Activated T-cell treated with anti-CD3 and anti-CD28 coated beads, Interleukin-2, amount 50 U/mL, for 72 hours (primary cell): ENCODE results near the gene SLC4A4. TPM values are rescaled to one million over a fixed set of nuclear protein-coding genes. Genes with fewer than 3 reads are reported as not detected.

ENCODE experiments used
- ATAC-seq, 2 donors: fragments of 150-1000 bp; cut with Tn5 transposase; replicated peaks in 1 of 2; 2 replicates each; pipeline ENCODE4 v1.10.0; 2021; ENCODE audit warnings: moderate library complexity in 2 of 2, mild to moderate bottlenecking in 1 of 2
- DNase-seq, 2 donors: peaks; one replicate each; pipeline ENCODE4 v3.0.0; 2021 to 2022; ENCODE audit warnings: mixed read lengths in 1 of 2
- H3K27ac Mint-ChIP-seq: one replicate; pipeline ENCODE4 v1.8.0; 2022; ENCODE audit warnings: mild to moderate bottlenecking, moderate library complexity, mixed read lengths
- H3K27me3 Mint-ChIP-seq: one replicate; pipeline ENCODE4 v1.8.0; 2022; ENCODE audit warnings: low read depth, mixed read lengths
- H3K36me3 Mint-ChIP-seq, 2 donors: one replicate each; pipeline ENCODE4 v1.8.0; 2022; ENCODE audit warnings: mixed read lengths in 2 of 2, mild to moderate bottlenecking in 1 of 2; ENCODE audit not compliant: insufficient read depth in 2 of 2
- H3K4me1 Mint-ChIP-seq: one replicate; pipeline ENCODE4 v1.8.0; 2022; ENCODE audit warnings: low read depth, mixed read lengths
- H3K4me3 Mint-ChIP-seq, 2 donors: one replicate each; pipeline ENCODE4 v1.8.0; 2022; ENCODE audit warnings: mild to moderate bottlenecking in 2 of 2, mixed read lengths in 2 of 2, moderate library complexity in 2 of 2
- H3K9me3 Mint-ChIP-seq, 2 donors: one replicate each; pipeline ENCODE4 v1.8.0; 2022; ENCODE audit warnings: mixed read lengths in 2 of 2
- total RNA-seq, 2 donors: library from RNA; stranded (reverse); gene quantifications; one replicate each; pipeline ENCODE4 v1.2.3, GENCODE V29; 2022

Gene SLC4A4
- total RNA-seq, 2 donors from 2014 or later, result 0.26 to 0.46 TPM

GRCh38 chr4:71441186-71442169 is 102.7 kb downstream of the SLC4A4 start:
- no peaks in the 10 kb centered on the region for H3K4me1 Mint-ChIP-seq
- no peak overlapping the region for H3K4me3 Mint-ChIP-seq
- DNase-seq (no peak), ATAC-seq (no peak)
- no peaks in the 10 kb centered on the region for H3K27me3 Mint-ChIP-seq
- peaks cover 0 to 5% of the 10 kb centered on the region in 2 donors for H3K9me3 Mint-ChIP-seq
- H3K36me3 Mint-ChIP-seq, result no peaks in the 10 kb centered on the region
- no peak overlapping the region for H3K27ac Mint-ChIP-seq

GRCh38 chr4:71442336-71442735 is 103.5 kb downstream of the SLC4A4 start:
- peaks cover 0 to 5% of the 10 kb centered on the region in 2 donors for H3K9me3 Mint-ChIP-seq
- no peak overlapping the region for H3K27ac Mint-ChIP-seq
- H3K27me3 Mint-ChIP-seq, result no peaks in the 10 kb centered on the region
- no peak for ATAC-seq
- H3K36me3 Mint-ChIP-seq, result no peaks in the 10 kb centered on the region
- H3K4me3 Mint-ChIP-seq, result no peak overlapping the region
- no peak for DNase-seq
- H3K4me1 Mint-ChIP-seq, result no peaks in the 10 kb centered on the region

- Mint-ChIP-seq H3K27ac (no peak overlapping the region), H3K4me3 (no peak overlapping the region), H3K27me3 (no peaks in the 10 kb centered on the region), H3K9me3 (peaks cover 0 to 4% of the 10 kb centered on the region in 2 donors), H3K36me3 (no peaks in the 10 kb centered on the region), H3K4me1 (no peaks in the 10 kb centered on the region)
- no peak for ATAC-seq
- no peak for DNase-seq
Observed at GRCh38 chr4:71444395-71444794, 105.6 kb downstream of the SLC4A4 start.

GRCh38 chr4:71445811-71446210 is 107.0 kb downstream of the SLC4A4 start:
- no peak overlapping the region for H3K27ac Mint-ChIP-seq

DNA sequence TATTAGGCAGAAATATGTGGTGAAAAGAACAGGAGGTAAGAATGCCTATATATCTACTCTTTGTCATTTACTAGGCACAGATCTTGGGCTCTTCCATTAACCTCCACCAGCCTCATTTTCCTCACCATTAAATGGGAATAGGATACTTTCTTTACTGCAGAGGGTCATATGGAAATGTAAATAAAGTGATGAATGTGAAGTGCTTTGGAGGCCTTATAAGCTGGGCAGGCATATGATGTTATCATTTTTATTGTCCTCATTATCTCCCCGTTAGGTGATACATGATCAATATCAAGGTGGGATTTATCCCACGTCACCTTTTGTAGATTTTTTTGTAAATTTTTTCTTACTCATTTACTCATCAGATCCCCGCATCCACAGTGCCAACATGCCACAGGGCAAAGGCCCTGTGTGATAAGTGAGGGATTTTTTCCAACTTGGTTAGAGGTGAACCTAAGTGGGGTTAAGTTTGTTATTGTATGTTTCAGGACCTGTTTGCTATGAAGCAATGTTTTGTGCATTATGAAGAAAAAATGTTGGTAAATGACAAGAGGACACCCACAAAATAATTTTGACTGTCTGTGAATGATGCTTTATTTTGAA is 107.8 kb downstream of the SLC4A4 start:
- no peaks in the 10 kb centered on the region for H3K36me3 Mint-ChIP-seq
- no peak overlapping the region for H3K27ac Mint-ChIP-seq
- ATAC-seq, result no peak
- no peaks in the 10 kb centered on the region for H3K4me1 Mint-ChIP-seq
- H3K27me3 Mint-ChIP-seq, result no peaks in the 10 kb centered on the region
- no peak for DNase-seq
- H3K4me3 Mint-ChIP-seq, result no peak overlapping the region
- no peaks in the 10 kb centered on the region for H3K9me3 Mint-ChIP-seq

More at GRCh38 chr4:71445811-71446210, 107.0 kb downstream of the SLC4A4 start:
- Mint-ChIP-seq H3K27me3 (no peaks in the 10 kb centered on the region), H3K36me3 (no peaks in the 10 kb centered on the region), H3K4me3 (no peak overlapping the region), H3K9me3 (no peaks in the 10 kb centered on the region), H3K4me1 (no peaks in the 10 kb centered on the region)
- DNase-seq (no peak), ATAC-seq (no peak)

DNA sequence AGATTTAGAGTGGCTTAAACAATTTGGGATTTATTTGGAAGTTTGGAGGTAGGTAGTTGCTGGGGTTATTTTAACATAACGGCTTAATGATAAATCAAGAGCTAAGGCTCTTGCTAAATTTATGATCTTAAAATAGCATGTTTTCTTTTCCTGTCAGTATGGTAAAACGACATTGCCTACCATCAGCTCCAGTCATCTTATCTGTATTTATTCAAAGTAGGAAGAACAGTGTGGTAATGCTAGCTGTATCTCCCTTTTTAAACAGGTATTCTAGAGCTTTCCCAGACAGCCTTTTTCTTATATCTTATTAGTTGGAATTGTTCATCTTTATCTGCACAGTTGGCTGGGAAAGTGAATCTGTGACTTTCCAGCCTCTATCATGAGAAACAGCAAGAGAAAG is 110.2 kb downstream of the SLC4A4 start:
- DNase-seq (no peak), ATAC-seq (no peak)
- Mint-ChIP-seq H3K36me3 (no peaks in the 10 kb centered on the region), H3K27me3 (no peaks in the 10 kb centered on the region), H3K4me1 (no peaks in the 10 kb centered on the region), H3K4me3 (no peak overlapping the region), H3K9me3 (no peaks in the 10 kb centered on the region), H3K27ac (no peak overlapping the region)

- no peaks in the 10 kb centered on the region for H3K9me3 Mint-ChIP-seq
- DNase-seq, result no peak
- no peak for ATAC-seq
- H3K27me3 Mint-ChIP-seq, result no peaks in the 10 kb centered on the region
- no peaks in the 10 kb centered on the region for H3K4me1 Mint-ChIP-seq
- H3K27ac Mint-ChIP-seq, result no peak overlapping the region
- no peaks in the 10 kb centered on the region for H3K36me3 Mint-ChIP-seq
- H3K4me3 Mint-ChIP-seq, result no peak overlapping the region
Observed at GRCh38 chr4:71449878-71450277, 111.1 kb downstream of the SLC4A4 start.

GRCh38 chr4:71453531-71453930 is 114.7 kb downstream of the SLC4A4 start:
- DNase-seq, result no peak
- Mint-ChIP-seq H3K36me3 (no peaks in the 10 kb centered on the region), H3K27ac (no peak overlapping the region), H3K27me3 (no peaks in the 10 kb centered on the region), H3K9me3 (no peaks in the 10 kb centered on the region), H3K4me3 (no peak overlapping the region), H3K4me1 (no peaks in the 10 kb centered on the region)
- ATAC-seq, result no peak

DNA sequence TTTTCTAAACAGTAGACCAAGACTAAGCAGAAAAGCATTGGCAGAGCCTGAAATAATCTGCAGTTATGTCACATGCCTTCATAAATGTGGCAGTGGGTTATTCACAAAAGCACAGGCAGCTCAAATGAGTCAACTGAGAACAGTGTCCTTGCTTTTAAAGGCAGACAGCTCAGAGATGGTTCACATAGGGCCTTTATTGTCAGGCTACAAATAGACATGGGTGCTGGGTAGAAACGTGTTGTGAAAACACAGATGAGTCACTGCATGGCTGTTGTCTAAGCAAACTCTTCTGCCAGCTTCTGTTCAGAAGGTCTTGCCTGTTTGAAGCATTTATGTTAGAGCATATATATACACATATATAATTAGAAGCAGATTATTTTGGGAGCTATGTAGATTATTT is 118.0 kb downstream of the SLC4A4 start:
- Mint-ChIP-seq H3K27me3 (no peaks in the 10 kb centered on the region), H3K36me3 (no peaks in the 10 kb centered on the region), H3K9me3 (no peaks in the 10 kb centered on the region), H3K27ac (no peak overlapping the region), H3K4me1 (no peaks in the 10 kb centered on the region), H3K4me3 (no peak overlapping the region)
- ATAC-seq, result no peak
- DNase-seq, result no peak

- Mint-ChIP-seq H3K9me3 (no peaks in the 10 kb centered on the region), H3K27ac (no peak overlapping the region), H3K4me1 (no peaks in the 10 kb centered on the region), H3K27me3 (no peaks in the 10 kb centered on the region), H3K36me3 (no peaks in the 10 kb centered on the region), H3K4me3 (no peak overlapping the region)
- DNase-seq (no peak), ATAC-seq (no peak)
Observed at GRCh38 chr4:71460371-71460770, 121.6 kb downstream of the SLC4A4 start.

GRCh38 chr4:71461422-71461821 is 122.6 kb downstream of the SLC4A4 start:
- Mint-ChIP-seq H3K36me3 (no peaks in the 10 kb centered on the region), H3K27ac (no peak overlapping the region), H3K27me3 (no peaks in the 10 kb centered on the region), H3K4me1 (no peaks in the 10 kb centered on the region), H3K9me3 (no peaks in the 10 kb centered on the region), H3K4me3 (no peak overlapping the region)
- DNase-seq (no peak), ATAC-seq (no peak)

DNA sequence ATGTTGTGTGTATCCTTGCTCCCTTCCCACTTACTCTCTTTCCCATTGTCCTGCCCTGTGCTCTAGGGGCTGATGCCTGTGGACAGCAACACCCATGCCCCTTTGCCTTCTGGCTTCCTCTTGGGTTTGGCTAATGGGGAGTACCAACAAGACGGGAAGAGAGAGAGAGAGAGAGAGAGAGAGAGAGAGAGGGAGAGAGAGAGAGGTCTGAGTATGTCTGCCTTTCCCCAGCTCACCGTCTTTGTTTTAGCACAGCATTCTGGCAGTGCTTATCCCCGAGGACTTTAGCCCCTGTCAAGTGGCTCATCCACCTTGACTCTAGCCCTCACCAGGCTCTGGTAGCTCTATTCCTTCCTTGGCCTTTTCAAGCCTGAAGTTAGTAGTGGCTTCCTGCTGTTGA is 128.0 kb downstream of the SLC4A4 start:
- Mint-ChIP-seq H3K36me3 (no peaks in the 10 kb centered on the region), H3K4me1 (no peaks in the 10 kb centered on the region), H3K4me3 (no peak overlapping the region), H3K27me3 (no peaks in the 10 kb centered on the region), H3K27ac (no peak overlapping the region), H3K9me3 (no peaks in the 10 kb centered on the region)
- DNase-seq (no peak), ATAC-seq (no peak)

- Mint-ChIP-seq H3K4me3 (no peak overlapping the region), H3K27ac (no peak overlapping the region), H3K36me3 (no peaks in the 10 kb centered on the region), H3K27me3 (no peaks in the 10 kb centered on the region), H3K9me3 (no peaks in the 10 kb centered on the region), H3K4me1 (no peaks in the 10 kb centered on the region)
- DNase-seq (no peak), ATAC-seq (no peak)
Observed at GRCh38 chr4:71468116-71468710, 129.4 kb downstream of the SLC4A4 start.
